HFFc6 (cell line): ENCODE data around the gene TXNRD1. TPM values are rescaled to one million over a fixed set of nuclear protein-coding genes. Genes with fewer than 3 reads are reported as not detected.
A peak's percentile ranks its signal among the peaks of the same experiment; 100 is the strongest.

Experiments
- DNase-seq: peaks from one replicate; pipeline ENCODE4 v3.0.0-alpha.2; 2018
- H3K27ac Mint-ChIP-seq: 2 replicates; pipeline ENCODE4 v1.8.0; 2020; ENCODE audit warnings: mild to moderate bottlenecking, mixed read lengths
- H3K27me3 Mint-ChIP-seq: 2 replicates; pipeline ENCODE4 v1.8.0; 2021; ENCODE audit warnings: mild to moderate bottlenecking, moderate library complexity, mixed read lengths; ENCODE audit not compliant: insufficient read depth
- H3K36me3 Mint-ChIP-seq: 2 replicates; pipeline ENCODE4 v1.8.0; 2021; ENCODE audit warnings: low read depth, mixed read lengths
- H3K4me1 Mint-ChIP-seq: 2 replicates; pipeline ENCODE4 v1.8.0; 2020; ENCODE audit warnings: low read depth, mixed read lengths
- H3K4me3 Mint-ChIP-seq: 2 replicates; pipeline ENCODE4 v1.8.0; 2020; ENCODE audit warnings: mild to moderate bottlenecking, moderate library complexity, mixed read lengths
- H3K9me3 Mint-ChIP-seq: 2 replicates; pipeline ENCODE4 v1.8.0; 2020; ENCODE audit warnings: mild to moderate bottlenecking, mixed read lengths
- CTCF ChIP-seq: fragments of 200-600 bp; sonication (generic); IDR thresholded peaks from 2 replicates; pipeline ENCODE4 v1.5.0; 2021; ENCODE audit warnings: antibody characterized with exemption, mild to moderate bottlenecking
- long read RNA-seq: library from polyadenylated mRNA; unstranded; transcript quantifications from one replicate; pipeline ENCODE4 v2.0.0, GENCODE V29; 2019
- total RNA-seq, 6 experiments: library from RNA; stranded (reverse); fragmentation: NEBNext Ultra II Directional; extraction: Animal tissue kit (Norgen Biotek cat#: 25700); gene quantifications; 2 replicates in 1 of 6; 3 replicates in 5 of 6; pipeline ENCODE4 v1.2.3, GENCODE V29; 2021

Gene TXNRD1
- 100 to 1,000 TPM; 468 to 851 (median 784) TPM for total RNA-seq
- long read RNA-seq, transcript TXNRD1-214 (15 exons, 3,974 nt) = minor isoform, 58 of 551 reads
- long read RNA-seq, transcript TXNRD1-205 (15 exons, 3,930 nt) = major isoform, 144 of 551 reads
- long read RNA-seq, transcript TXNRD1-207 (3 exons, 572 nt) = minor isoform, 7 of 551 reads
- long read RNA-seq, partial matches to known transcripts = 266 of 551 reads
- long read RNA-seq, other reads (novel, unspliced or antisense) = 69 of 551 reads

- no peak for DNase-seq
- Mint-ChIP-seq H3K4me3 (peak within 1 kb of the TSS; percentile 7; the same call in 1 of the 2 replicates), H3K36me3 (peaks cover 5% of the 10 kb centered on the region; the same call in 1 of the 2 replicates), H3K4me1 (peaks cover 65% of the 10 kb centered on the region), H3K27ac (no peak within 1 kb of the TSS; the same call in 1 of the 2 replicates), H3K9me3 (no peaks in the 10 kb centered on the region), H3K27me3 (no peaks in the 10 kb centered on the region; the same call in 1 of the 2 replicates)
- TF ChIP-seq CTCF = peak; percentile 75
Observed at GRCh38 chr12:104215638-104216297, at the start of gene TXNRD1. TSS of gene TXNRD1 (plus strand) at chr12:104215779. CDS start at chr12:104215803, 24 bp downstream.

- no peak for DNase-seq
- H3K4me3 Mint-ChIP-seq = no peak overlapping the region
- no peaks in the 10 kb centered on the region; the same call in 1 of the 2 replicates for H3K27me3 Mint-ChIP-seq
- TF ChIP-seq CTCF = no peak
- H3K36me3 Mint-ChIP-seq = no peaks in the 10 kb centered on the region
- H3K4me1 Mint-ChIP-seq = peaks cover 29% of the 10 kb centered on the region
- no peaks in the 10 kb centered on the region for H3K9me3 Mint-ChIP-seq
- H3K27ac Mint-ChIP-seq = no peak overlapping the region
Observed at GRCh38 chr12:104165801-104166200, 49.8 kb upstream of the TXNRD1 start.

GRCh38 chr12:104166465-104166864 is 49.1 kb upstream of the TXNRD1 start:
- H3K4me3 Mint-ChIP-seq = no peak overlapping the region
- no peak overlapping the region for H3K27ac Mint-ChIP-seq
- no peaks in the 10 kb centered on the region; the same call in 1 of the 2 replicates for H3K27me3 Mint-ChIP-seq
- no peaks in the 10 kb centered on the region for H3K9me3 Mint-ChIP-seq
- H3K4me1 Mint-ChIP-seq = peaks cover 29% of the 10 kb centered on the region
- TF ChIP-seq CTCF = 0 out of 2 replicates have a peak, but pooled peaks have one; percentile 14
- DNase-seq = no peak
- no peaks in the 10 kb centered on the region for H3K36me3 Mint-ChIP-seq

- Mint-ChIP-seq H3K27ac (no peak overlapping the region), H3K4me3 (no peak overlapping the region), H3K36me3 (no peaks in the 10 kb centered on the region), H3K4me1 (peaks cover 24% of the 10 kb centered on the region), H3K9me3 (no peaks in the 10 kb centered on the region), H3K27me3 (no peaks in the 10 kb centered on the region; the same call in 1 of the 2 replicates)
- DNase-seq = no peak
- TF ChIP-seq CTCF = no peak
Observed at GRCh38 chr12:104167519-104168458, 47.8 kb upstream of the TXNRD1 start.

- H3K27me3 Mint-ChIP-seq = no peaks in the 10 kb centered on the region; the same call in 1 of the 2 replicates
- no peak for TF ChIP-seq CTCF
- no peak for DNase-seq
- H3K36me3 Mint-ChIP-seq = no peaks in the 10 kb centered on the region
- no peak overlapping the region for H3K4me3 Mint-ChIP-seq
- no peaks in the 10 kb centered on the region for H3K9me3 Mint-ChIP-seq
- H3K4me1 Mint-ChIP-seq = peaks cover 15% of the 10 kb centered on the region
- H3K27ac Mint-ChIP-seq = no peak overlapping the region
Observed at GRCh38 chr12:104168596-104168995, 47.0 kb upstream of the TXNRD1 start.
